ENCODE results near the gene MAP3K19. TPM values are rescaled to one million over a fixed set of nuclear protein-coding genes. Genes with fewer than 3 reads are reported as not detected.

Gene MAP3K19
- total and polyA plus RNA-seq, 2 experiments from 2014 or later: not detected

- H3K27me3 ChIP-seq: no peaks in the 10 kb centered on the region
- TF ChIP-seq EZH2 (IDR thresholded peaks at IDR 0.05; ENCODE audit: borderline replicate concordance) (no peak), EZH2phosphoT487 (IDR thresholded peaks at IDR 0.05; ENCODE audit: low read depth, severe bottlenecking, unreplicated experiment) (no peak), CTCF (IDR thresholded peaks at IDR 0.05; ENCODE audit: poor library complexity) (no peak)
- H3K9me2 ChIP-seq (replicated peaks; ENCODE audit: insufficient read depth): no peaks in the 10 kb centered on the region
- peaks cover 48% of the 10 kb centered on the region for H3K79me2 ChIP-seq
- peaks cover 22% of the 10 kb centered on the region for H3K4me1 ChIP-seq (ENCODE audit: insufficient read depth)
- no peaks in the 10 kb centered on the region for H3K36me3 ChIP-seq (replicated peaks; ENCODE audit: insufficient read depth, low read depth)
- peak within 1 kb of the TSS; percentile 90 for H3K4me2 ChIP-seq
- peaks cover 21% of the 10 kb centered on the region for H4K20me1 ChIP-seq (ENCODE audit: insufficient read depth, poor library complexity, severe bottlenecking)
- peak within 1 kb of the TSS; percentile 77 for H3K4me3 ChIP-seq
- peak; percentile 94 for DNase-seq (ENCODE audit: low spot score)
- H2AFZ ChIP-seq: peak within 1 kb of the TSS; percentile 95
- H3K27ac ChIP-seq: peak within 1 kb of the TSS; percentile 98
- H3K9me3 ChIP-seq (ENCODE audit: low read depth): no peaks in the 10 kb centered on the region
- 1% methylated on average over 43 of the region's 45 CpGs for WGBS (ENCODE audit: low lambda C conversion rate, missing lambda C conversion rate)
Observed at GRCh38 chr2:135052042-135052876, 5.0 kb upstream of the MAP3K19 start, which contains the start of gene RAB3GAP1. Gene RAB3GAP1, plus strand, starts transcription at chr2:135052292. Its CDS starts 16 bp downstream, at chr2:135052308.

GRCh38 chr2:135050684-135051083 lies 3.4 kb upstream of the MAP3K19 start:
- Histone ChIP-seq H3K36me3 (replicated peaks; ENCODE audit: insufficient read depth, low read depth) (no peaks in the 10 kb centered on the region), H3K79me2 (peaks cover 32% of the 10 kb centered on the region), H3K4me3 (no peak overlapping the region), H3K9me2 (replicated peaks; ENCODE audit: insufficient read depth) (no peaks in the 10 kb centered on the region), H2AFZ (no peak overlapping the region), H4K20me1 (ENCODE audit: insufficient read depth, poor library complexity, severe bottlenecking) (peaks cover 19% of the 10 kb centered on the region), H3K27me3 (no peaks in the 10 kb centered on the region), H3K9me3 (ENCODE audit: low read depth) (no peaks in the 10 kb centered on the region), H3K4me1 (ENCODE audit: insufficient read depth) (peaks cover 19% of the 10 kb centered on the region), H3K27ac (no peak overlapping the region), H3K4me2 (no peak overlapping the region)
- DNase-seq (ENCODE audit: low spot score): no peak
- WGBS (ENCODE audit: low lambda C conversion rate, missing lambda C conversion rate): 82% methylated on average over 6 of the region's 6 CpGs
- TF ChIP-seq EZH2 (IDR thresholded peaks at IDR 0.05; ENCODE audit: borderline replicate concordance) (no peak), EZH2phosphoT487 (IDR thresholded peaks at IDR 0.05; ENCODE audit: low read depth, severe bottlenecking, unreplicated experiment) (no peak), CTCF (IDR thresholded peaks at IDR 0.05; ENCODE audit: poor library complexity) (no peak)

- no peak overlapping the region for H3K27ac ChIP-seq
- no peaks in the 10 kb centered on the region for H3K9me3 ChIP-seq (ENCODE audit: low read depth)
- no peaks in the 10 kb centered on the region for H3K27me3 ChIP-seq
- H4K20me1 ChIP-seq (ENCODE audit: insufficient read depth, poor library complexity, severe bottlenecking): peaks cover 16% of the 10 kb centered on the region
- TF ChIP-seq CTCF (IDR thresholded peaks at IDR 0.05; ENCODE audit: poor library complexity) (no peak), EZH2phosphoT487 (IDR thresholded peaks at IDR 0.05; ENCODE audit: low read depth, severe bottlenecking, unreplicated experiment) (no peak), EZH2 (IDR thresholded peaks at IDR 0.05; ENCODE audit: borderline replicate concordance) (no peak)
- H3K79me2 ChIP-seq: peaks cover 26% of the 10 kb centered on the region
- H3K4me2 ChIP-seq: no peak overlapping the region
- DNase-seq (ENCODE audit: low spot score): no peak
- WGBS (ENCODE audit: low lambda C conversion rate, missing lambda C conversion rate): 75% methylated on average over 3 of the region's 3 CpGs
- no peak overlapping the region for H3K4me3 ChIP-seq
- peaks cover 19% of the 10 kb centered on the region for H3K4me1 ChIP-seq (ENCODE audit: insufficient read depth)
- H3K36me3 ChIP-seq (replicated peaks; ENCODE audit: insufficient read depth, low read depth): no peaks in the 10 kb centered on the region
- no peak overlapping the region for H2AFZ ChIP-seq
- H3K9me2 ChIP-seq (replicated peaks; ENCODE audit: insufficient read depth): no peaks in the 10 kb centered on the region
Observed at GRCh38 chr2:135050132-135050531, 2.9 kb upstream of the MAP3K19 start.

Data from hepatocyte (in vitro differentiated cells).